ENCODE measurements around the gene TIMP2. TPM values are rescaled to one million over a fixed set of nuclear protein-coding genes. Genes with fewer than 3 reads are reported as not detected.
"Not testable (repeated sequence)": the region's sequence is repeated elsewhere in the genome, so short reads cannot be mapped to it uniquely, and the experiment has no call there.

TIMP2 gene
- total RNA-seq, 1 donor from 2014 or later = 0.84 TPM

GRCh38 chr17:78903101-78903779, 21.9 kb downstream of the TIMP2 start, which contains the start of gene CEP295NL:
CEP295NL (minus strand) TSS chr17:78903201; CDS start chr17:78901828, 1,373 bp downstream.
- DNase-seq (ENCODE audit: low spot score) = no peak
- intact Hi-C loops (cut with micrococcal nuclease) = no loop called here
- Mint-ChIP-seq H3K27me3 (ENCODE audit: low read depth) (no peaks in the 10 kb centered on the region), H3K4me3 (ENCODE audit: low read depth) (no peak within 1 kb of the TSS), H3K4me1 (ENCODE audit: low read depth) (peaks cover 10% of the 10 kb centered on the region), H3K36me3 (ENCODE audit: low read depth) (no peaks in the 10 kb centered on the region), H3K27ac (peak within 1 kb of the TSS; percentile 0), H3K9me3 (no peaks in the 10 kb centered on the region)

- H3K27me3 Mint-ChIP-seq (ENCODE audit: low read depth); DNase-seq (ENCODE audit: low spot score); H3K27ac Mint-ChIP-seq; H3K36me3 Mint-ChIP-seq (ENCODE audit: low read depth); H3K4me3 Mint-ChIP-seq (ENCODE audit: low read depth); H3K9me3 Mint-ChIP-seq; intact Hi-C loops (cut with micrococcal nuclease): not testable (repeated sequence)
- H3K4me1 Mint-ChIP-seq (ENCODE audit: low read depth) = peaks cover 10% of the 10 kb centered on the region
Measured at GRCh38 chr17:78902231-78902630, 23.0 kb downstream of the TIMP2 start.

- no peak for DNase-seq (ENCODE audit: low spot score)
- peaks cover 10% of the 10 kb centered on the region for H3K4me1 Mint-ChIP-seq (ENCODE audit: low read depth)
Measured at GRCh38 chr17:78901806-78902205, 23.4 kb downstream of the TIMP2 start.

GRCh38 chr17:78900816-78901215, 24.4 kb downstream of the TIMP2 start:
- H3K27ac Mint-ChIP-seq = no peak overlapping the region
- H3K27me3 Mint-ChIP-seq (ENCODE audit: low read depth) = no peaks in the 10 kb centered on the region
- peaks cover 10% of the 10 kb centered on the region for H3K4me1 Mint-ChIP-seq (ENCODE audit: low read depth)
- no peak overlapping the region for H3K4me3 Mint-ChIP-seq (ENCODE audit: low read depth)
- no peak for DNase-seq (ENCODE audit: low spot score)
- no peaks in the 10 kb centered on the region for H3K9me3 Mint-ChIP-seq
- intact Hi-C loops (cut with micrococcal nuclease) = no loop called here
- no peaks in the 10 kb centered on the region for H3K36me3 Mint-ChIP-seq (ENCODE audit: low read depth)

More at GRCh38 chr17:78901806-78902205, 23.4 kb downstream of the TIMP2 start:
- Mint-ChIP-seq H3K27ac (no peak overlapping the region), H3K36me3 (ENCODE audit: low read depth) (no peaks in the 10 kb centered on the region), H3K27me3 (ENCODE audit: low read depth) (no peaks in the 10 kb centered on the region), H3K4me3 (ENCODE audit: low read depth) (no peak overlapping the region), H3K9me3 (no peaks in the 10 kb centered on the region)
- intact Hi-C loops (cut with micrococcal nuclease) = no loop called here

DNA sequence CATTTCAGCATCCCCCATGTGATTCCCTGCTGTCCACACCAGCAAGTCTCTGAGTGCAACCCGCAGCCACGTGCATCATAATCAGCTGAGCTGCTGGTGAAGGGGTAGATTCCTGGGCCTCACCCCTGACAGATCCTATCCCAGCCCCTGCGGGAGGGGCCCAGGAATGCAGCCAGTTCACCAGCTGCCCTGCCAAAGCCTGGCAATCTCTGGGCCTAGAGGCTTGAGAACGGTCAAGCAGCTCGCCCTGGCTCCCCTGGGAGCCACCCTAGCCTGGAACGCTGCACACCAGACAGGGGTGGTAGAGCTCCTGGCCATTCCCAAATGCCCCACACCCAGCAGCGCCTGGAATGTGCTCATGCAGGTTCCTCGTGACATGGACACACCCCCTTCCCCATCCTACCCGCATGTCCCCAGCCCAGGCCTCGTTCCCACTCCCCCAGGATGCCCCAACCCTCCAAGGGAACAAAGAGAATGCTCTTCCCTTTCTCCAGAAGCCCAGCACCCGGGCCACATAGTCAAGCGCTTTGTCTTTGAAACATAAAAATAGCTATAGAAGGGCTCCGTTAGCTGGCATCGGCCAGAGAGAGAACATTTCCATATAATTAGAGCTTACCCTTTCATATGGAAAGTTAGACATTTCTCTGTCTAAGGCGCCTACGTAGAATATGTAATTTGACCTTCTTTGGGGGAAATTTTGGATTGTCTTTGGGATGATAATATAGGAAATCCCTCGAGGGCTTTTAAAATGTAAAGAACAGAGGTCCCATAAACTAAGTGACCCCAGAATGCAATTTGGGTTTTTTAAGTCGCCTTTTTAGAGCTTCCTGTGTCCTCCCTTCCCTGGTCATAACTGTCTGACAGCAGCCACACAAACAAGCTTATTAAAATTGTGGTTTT, 25.6 kb downstream of the TIMP2 start:
- Mint-ChIP-seq H3K36me3 (ENCODE audit: low read depth) (no peaks in the 10 kb centered on the region), H3K27me3 (ENCODE audit: low read depth) (no peaks in the 10 kb centered on the region), H3K4me3 (ENCODE audit: low read depth) (no peak overlapping the region), H3K9me3 (no peaks in the 10 kb centered on the region), H3K27ac (no peak overlapping the region), H3K4me1 (ENCODE audit: low read depth) (peaks cover 10% of the 10 kb centered on the region)
- intact Hi-C loops (cut with micrococcal nuclease) = no loop called here
- no peak for DNase-seq (ENCODE audit: low spot score)

GRCh38 chr17:78898947-78899346, 26.2 kb downstream of the TIMP2 start:
- H3K27me3 Mint-ChIP-seq (ENCODE audit: low read depth) = no peaks in the 10 kb centered on the region
- H3K36me3 Mint-ChIP-seq (ENCODE audit: low read depth) = no peaks in the 10 kb centered on the region
- no peak for DNase-seq (ENCODE audit: low spot score)
- H3K9me3 Mint-ChIP-seq = no peaks in the 10 kb centered on the region
- H3K4me1 Mint-ChIP-seq (ENCODE audit: low read depth) = peaks cover 10% of the 10 kb centered on the region
- H3K27ac Mint-ChIP-seq = no peak overlapping the region
- intact Hi-C loops (cut with micrococcal nuclease) = no loop called here
- no peak overlapping the region for H3K4me3 Mint-ChIP-seq (ENCODE audit: low read depth)

DNA sequence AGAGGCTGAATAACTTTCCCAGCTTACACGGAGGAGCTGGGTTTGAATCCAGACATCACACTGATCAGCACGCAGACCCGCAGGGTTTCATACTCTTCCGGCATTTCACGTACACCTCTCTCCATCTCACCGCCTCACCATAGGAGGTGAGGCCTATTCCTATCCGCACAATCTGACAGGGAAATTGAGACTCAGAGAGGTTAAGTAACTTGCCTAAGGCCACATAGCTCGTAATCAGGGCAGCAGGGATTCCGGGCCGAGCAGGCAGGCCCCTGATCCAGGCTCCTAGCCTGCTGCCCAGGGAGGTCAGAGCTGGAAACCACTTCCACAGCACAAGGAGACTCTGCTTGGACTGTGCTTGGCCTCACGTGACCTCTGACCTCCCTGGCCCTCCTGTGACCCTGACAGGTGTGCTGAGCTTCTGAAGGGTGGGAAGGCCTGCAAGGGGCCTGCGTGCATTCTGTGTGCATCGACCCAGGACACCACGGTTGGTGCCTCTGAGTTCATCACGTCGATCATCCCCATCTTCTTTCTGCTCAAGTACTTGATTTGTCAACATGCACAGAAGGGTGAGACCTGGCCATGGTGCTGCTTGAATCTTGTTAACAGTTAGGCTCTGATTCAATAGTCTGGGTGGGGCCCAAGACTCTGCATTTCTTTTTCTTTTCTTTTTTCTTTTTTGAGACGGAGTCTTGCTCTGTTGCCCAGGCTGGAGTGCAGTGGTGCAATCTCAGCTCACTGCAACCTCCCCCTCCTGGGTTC, 26.9 kb downstream of the TIMP2 start:
- Mint-ChIP-seq H3K4me3 (ENCODE audit: low read depth) (no peak overlapping the region), H3K4me1 (ENCODE audit: low read depth) (peaks cover 4% of the 10 kb centered on the region), H3K27ac (no peak overlapping the region), H3K9me3 (no peaks in the 10 kb centered on the region), H3K27me3 (ENCODE audit: low read depth) (no peaks in the 10 kb centered on the region), H3K36me3 (ENCODE audit: low read depth) (no peaks in the 10 kb centered on the region)
- intact Hi-C loops (cut with micrococcal nuclease) = no loop called here
- no peak for DNase-seq (ENCODE audit: low spot score)

GRCh38 chr17:78897664-78898047, 27.5 kb downstream of the TIMP2 start:
- Mint-ChIP-seq H3K27ac (no peak overlapping the region), H3K4me3 (ENCODE audit: low read depth) (no peak overlapping the region), H3K9me3 (no peaks in the 10 kb centered on the region), H3K4me1 (ENCODE audit: low read depth) (no peaks in the 10 kb centered on the region), H3K36me3 (ENCODE audit: low read depth) (no peaks in the 10 kb centered on the region), H3K27me3 (ENCODE audit: low read depth) (no peaks in the 10 kb centered on the region)
- no peak for DNase-seq (ENCODE audit: low spot score)
- intact Hi-C loops (cut with micrococcal nuclease) = no loop called here

- DNase-seq (ENCODE audit: low spot score) = no peak
- Mint-ChIP-seq H3K4me3 (ENCODE audit: low read depth) (no peak overlapping the region), H3K4me1 (ENCODE audit: low read depth) (no peaks in the 10 kb centered on the region), H3K9me3 (no peaks in the 10 kb centered on the region), H3K27me3 (ENCODE audit: low read depth) (no peaks in the 10 kb centered on the region), H3K27ac (no peak overlapping the region), H3K36me3 (ENCODE audit: low read depth) (no peaks in the 10 kb centered on the region)
- intact Hi-C loops (cut with micrococcal nuclease) = no loop called here
Measured at GRCh38 chr17:78896834-78897663, 28.1 kb downstream of the TIMP2 start.

DNA sequence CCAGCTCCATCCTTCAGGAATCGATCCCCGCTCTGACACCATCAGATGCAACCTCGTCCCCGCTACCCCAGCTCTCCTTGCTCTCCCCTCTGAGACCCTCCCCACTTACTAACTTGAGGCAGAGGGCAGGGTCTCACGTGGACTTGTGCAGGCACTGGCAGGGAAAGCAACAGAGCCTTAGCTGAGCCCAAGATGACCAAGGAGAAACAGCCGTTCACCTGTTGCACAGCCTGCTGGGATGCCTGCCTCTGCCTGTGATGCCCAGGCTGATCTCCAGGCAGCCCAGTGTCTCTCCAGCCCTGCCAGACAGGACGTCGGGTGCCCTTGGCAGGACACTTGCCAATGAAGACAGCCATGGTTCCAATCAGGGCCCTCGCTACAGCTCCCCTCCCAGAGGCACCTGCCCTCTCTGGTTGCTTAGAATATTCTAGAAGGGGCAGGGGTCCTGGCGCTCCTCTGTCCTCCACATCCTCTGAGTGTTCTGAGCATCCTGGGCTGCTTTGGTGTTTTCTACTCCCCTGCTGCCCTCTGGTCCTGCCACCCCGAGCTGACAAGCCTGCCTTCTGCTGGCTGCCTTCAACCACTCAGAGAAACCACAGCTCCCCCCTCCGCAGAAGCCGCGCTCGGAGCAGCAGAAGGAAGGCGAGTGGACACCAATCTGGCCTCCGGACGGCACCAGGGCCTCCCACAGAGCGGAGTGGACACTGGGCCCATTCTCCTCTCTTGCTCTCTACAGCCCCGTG, 28.9 kb downstream of the TIMP2 start:
- no peaks in the 10 kb centered on the region for H3K36me3 Mint-ChIP-seq (ENCODE audit: low read depth)
- no peak overlapping the region for H3K27ac Mint-ChIP-seq
- H3K9me3 Mint-ChIP-seq = no peaks in the 10 kb centered on the region
- no peak overlapping the region for H3K4me3 Mint-ChIP-seq (ENCODE audit: low read depth)
- DNase-seq (ENCODE audit: low spot score) = no peak
- H3K4me1 Mint-ChIP-seq (ENCODE audit: low read depth) = peaks cover 5% of the 10 kb centered on the region
- no peaks in the 10 kb centered on the region for H3K27me3 Mint-ChIP-seq (ENCODE audit: low read depth)
- intact Hi-C loops (cut with micrococcal nuclease) = no loop called here

DNA sequence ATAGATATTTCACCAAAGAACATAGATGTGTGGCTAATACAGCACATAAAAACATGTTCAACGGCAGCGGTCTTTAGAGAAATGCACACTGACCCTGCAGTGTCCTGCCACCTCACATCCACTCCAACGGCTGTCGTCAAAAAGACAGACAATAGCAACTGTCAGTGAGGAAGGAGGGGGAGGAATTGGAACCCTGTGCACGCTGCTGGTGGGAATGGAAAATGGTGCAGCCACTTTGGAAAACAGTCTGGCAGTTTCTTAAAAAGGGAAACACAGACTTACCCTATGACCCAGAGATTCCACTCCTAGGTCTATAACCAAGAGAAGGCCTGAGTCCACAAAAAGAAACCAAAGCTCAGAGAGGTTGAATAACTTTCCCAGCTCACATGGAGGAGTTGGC, 29.9 kb downstream of the TIMP2 start:
- Mint-ChIP-seq H3K4me1 (ENCODE audit: low read depth) (peaks cover 13% of the 10 kb centered on the region), H3K27me3 (ENCODE audit: low read depth) (no peaks in the 10 kb centered on the region), H3K36me3 (ENCODE audit: low read depth) (no peaks in the 10 kb centered on the region), H3K9me3 (no peaks in the 10 kb centered on the region), H3K27ac (no peak overlapping the region), H3K4me3 (ENCODE audit: low read depth) (no peak overlapping the region)
- no peak for DNase-seq (ENCODE audit: low spot score)
- intact Hi-C loops (cut with micrococcal nuclease) = no loop called here
